HepG2 (cell line): ENCODE data around the gene TEDC2. TPM values are rescaled to one million over a fixed set of nuclear protein-coding genes. Genes with fewer than 3 reads are reported as not detected.
A peak's percentile ranks its signal among the peaks of the same experiment; 100 is the strongest.

ENCODE experiments used
- ATAC-seq: fragments of 200-7000 bp; cut with Tn5 transposase; 3 replicates; pipeline ENCODE4 v1.9.1; 2020; ENCODE audit warnings: mild to moderate bottlenecking, moderate library complexity
- BruUV-seq: library from RNA; stranded (reverse); fragments of 400-500 nt; replicated peaks from 2 replicates; lab custom pipeline; 2021; lab: Mats Ljungman, UMichigan
- CTCF ChIA-PET: fragments of 300-600 bp; formaldehyde crosslinking; extraction: SDS; loops from one replicate; lab custom pipeline; 2021; ENCODE audit warnings: low total read pairs, inconsistent platforms, low intra/inter-chr PET ratio; lab: Yijun Ruan, JAX
- POLR2A ChIA-PET: fragments of 350-600 bp; sonication (Branson Sonifier 250); formaldehyde crosslinking; loops from one replicate; lab custom pipeline; 2020; ENCODE audit warnings: antibody characterized with exemption, inconsistent platforms; lab: Yijun Ruan, JAX
- DNase-seq: peaks from one replicate; pipeline ENCODE4 v3.0.0-alpha.2; 2015; ENCODE audit warnings: low spot score
- FAIRE-seq: peaks from 3 replicates; lab custom pipeline; 2011; peaks lifted over from hg19 to GRCh38; lab: Jason Lieb, UNC
- H2AFZ ChIP-seq: one replicate; pipeline ENCODE4 v1.6.1; 2011; ENCODE audit warnings: low read length, inconsistent platforms
- H3K27ac ChIP-seq: fragments of 300-600 bp; 3 replicates; pipeline ENCODE4 v1.8.0; 2011; ENCODE audit warnings: mixed run types, mild to moderate bottlenecking, mixed read lengths, low read length, inconsistent platforms; ENCODE audit not compliant: insufficient read depth; ENCODE audit errors: extremely low read length
- H3K27me3 ChIP-seq, 2 experiments: fragments of 200-600 bp in 1 of 2; 2 replicates in 1 of 2; 3 replicates in 1 of 2; pipeline versions ENCODE4 v1.6.0 to v1.8.0; 2011; ENCODE audit warnings: low read length in 2 of 2, mild to moderate bottlenecking in 2 of 2, moderate library complexity in 2 of 2, inconsistent platforms in 1 of 2; ENCODE audit not compliant: insufficient read depth in 2 of 2, control insufficient read depth in 1 of 2
- H3K36me3 ChIP-seq, 2 experiments: fragments of 200-600 bp in 1 of 2; replicated peaks in 1 of 2; 2 replicates in 1 of 2; 3 replicates in 1 of 2; pipeline versions ENCODE4 v1.5.1 to v1.8.0; 2011; ENCODE audit warnings: low read length in 2 of 2, inconsistent platforms in 1 of 2; ENCODE audit not compliant: insufficient read depth in 2 of 2, control insufficient read depth in 1 of 2
- H3K4me1 ChIP-seq: 2 replicates; pipeline ENCODE4 v1.5.1; 2012; ENCODE audit warnings: low read length, inconsistent platforms; ENCODE audit not compliant: insufficient read depth
- H3K4me2 ChIP-seq: 2 replicates; pipeline ENCODE4 v1.6.0; 2011; ENCODE audit warnings: low read depth, low read length, inconsistent platforms
- H3K4me3 ChIP-seq, 3 experiments: fragments of 200-600 bp in 1 of 3; sonication (generic), shearing (Covaris generic) in 1 of 3; replicated peaks in 1 of 3; 2 replicates each; pipeline ENCODE4 v1.5.1; 2011 to 2016; ENCODE audit warnings: low read length in 3 of 3, inconsistent platforms in 2 of 3, low read depth in 2 of 3, mild to moderate bottlenecking in 2 of 3, control low read depth in 1 of 3, mixed read lengths in 1 of 3; ENCODE audit not compliant: insufficient read depth in 1 of 3
- H3K79me2 ChIP-seq: one replicate; pipeline ENCODE4 v1.6.1; 2011; ENCODE audit warnings: low read length, inconsistent platforms; ENCODE audit not compliant: insufficient read depth
- H3K9ac ChIP-seq: 2 replicates; pipeline ENCODE4 v1.6.0; 2011; ENCODE audit warnings: mild to moderate bottlenecking, low read depth, low read length, inconsistent platforms; ENCODE audit not compliant: insufficient read depth
- H3K9me3 ChIP-seq: 2 replicates; pipeline ENCODE4 v1.5.1; 2012; ENCODE audit warnings: mild to moderate bottlenecking, low read length
- H4K20me1 ChIP-seq: 2 replicates; pipeline ENCODE4 v1.6.0; 2011; ENCODE audit warnings: inconsistent platforms, mild to moderate bottlenecking, low read length, moderate library complexity; ENCODE audit not compliant: insufficient read depth
- DR1 ChIP-seq: sonication (generic); formaldehyde crosslinking; IDR thresholded peaks from 2 replicates; pipeline ENCODE4 v1.8.0; 2021; ENCODE audit warnings: mild to moderate bottlenecking, missing genetic modification reagents, inconsistent platforms
- FOXK1 ChIP-seq: sonication (generic); formaldehyde crosslinking; IDR thresholded peaks from 2 replicates; pipeline ENCODE4 v1.4.0; 2020; ENCODE audit warnings: low read depth, missing genetic modification reagents, borderline replicate concordance
- HNRNPL ChIP-seq: fragments of 200-400 bp; formaldehyde crosslinking; IDR thresholded peaks from 2 replicates; pipeline ENCODE4 v1.6.1; 2017; ENCODE audit warnings: mild to moderate bottlenecking, low read depth, low read length
- JUNB ChIP-seq: sonication (generic); formaldehyde crosslinking; IDR thresholded peaks from 2 replicates; pipeline ENCODE4 v1.8.0; 2022; ENCODE audit warnings: missing genetic modification reagents, mild to moderate bottlenecking, borderline replicate concordance
- MED1 ChIP-seq: sonication (generic); formaldehyde crosslinking; IDR thresholded peaks from 2 replicates; pipeline ENCODE4 v1.4.0; 2020; ENCODE audit warnings: missing genetic modification reagents
- PAX8 ChIP-seq: sonication (generic); formaldehyde crosslinking; IDR thresholded peaks from 2 replicates; pipeline ENCODE4 v1.8.0; 2022; ENCODE audit warnings: mild to moderate bottlenecking, missing genetic modification reagents, borderline replicate concordance
- TBX2 ChIP-seq: sonication (generic); formaldehyde crosslinking; IDR thresholded peaks from 2 replicates; pipeline ENCODE4 v1.5.0; 2020; ENCODE audit warnings: missing genetic modification reagents, mild to moderate bottlenecking, borderline replicate concordance
- ZFP41 ChIP-seq: sonication (generic); formaldehyde crosslinking; IDR thresholded peaks from 2 replicates; pipeline ENCODE4 v1.4.0; 2020; ENCODE audit warnings: mild to moderate bottlenecking, missing genetic modification reagents, borderline replicate concordance
- ZNF230 ChIP-seq: sonication (generic); formaldehyde crosslinking; IDR thresholded peaks from 2 replicates; pipeline ENCODE4 v1.4.0; 2020; ENCODE audit warnings: mild to moderate bottlenecking, missing genetic modification reagents
- ZNF317 ChIP-seq: sonication (generic); formaldehyde crosslinking; IDR thresholded peaks from 2 replicates; pipeline ENCODE4 v1.5.0; 2020; ENCODE audit warnings: mild to moderate bottlenecking, missing genetic modification reagents
- ZNF7 ChIP-seq: IDR thresholded peaks from 2 replicates; pipeline ENCODE4 v1.6.1; 2016; ENCODE audit warnings: missing biosample characterization, missing genetic modification reagents
- ZNF709 ChIP-seq: sonication (generic); formaldehyde crosslinking; IDR thresholded peaks from 2 replicates; pipeline ENCODE4 v1.5.0; 2020; ENCODE audit warnings: mild to moderate bottlenecking, missing genetic modification reagents
- WGBS: methylation state at CpG from one replicate; pipeline ENCODE4 v1.1.6; 2017; ENCODE audit warnings: low lambda C conversion rate; 5-methylcytosine and 5-hydroxymethylcytosine counted together
- in situ Hi-C: cut with HindIII; loops from 2 replicates; pipeline ENCODE4 v1.10.0; 2017; ENCODE audit warnings: low pct_unique_long_range_greater_than_20kb; ENCODE audit not compliant: extremely low pct_ligation_motif_present
- intact Hi-C: fragments of 100-400 bp; cut with micrococcal nuclease; formaldehyde crosslinking; loops from one replicate; pipeline ENCODE4 v1.10.0; 2022; ENCODE audit not compliant: unreplicated experiment
- polyA plus RNA-seq, 8 experiments: library from polyadenylated mRNA; depleted of rRNA in 3 of 8; stranded (reverse) in 7 of 8; unstranded in 1 of 8; fragments of >200 nt; fragmentation: Illumina TruSeq in 4 of 8; extraction: Trizol in 4 of 8; gene quantifications; 2 replicates each; pipeline versions ENCODE4 v1.2.1 to v1.2.3, GENCODE V29; 2011 to 2016; ENCODE audit warnings: low read depth in 4 of 8, missing spikeins in 1 of 8, mixed read lengths in 1 of 8; ENCODE audit not compliant: insufficient read depth in 1 of 8
- total RNA-seq, 5 experiments: library from RNA; depleted of rRNA; stranded (reverse); fragments of >200 nt; fragmentation: Illumina TruSeq; extraction: Trizol; gene quantifications; 2 replicates each; pipeline ENCODE4 v1.2.3, GENCODE V29; 2016; ENCODE audit warnings: low read depth in 1 of 5
- TF ChIP-seq, protein P1 (sequence below): sonication (generic); formaldehyde crosslinking; IDR thresholded peaks from 2 replicates; pipeline ENCODE4 v1.4.0; 2020; ENCODE audit warnings: mild to moderate bottlenecking, missing genetic modification reagents
- TF ChIP-seq, protein P2 (sequence below): sonication (generic); formaldehyde crosslinking; IDR thresholded peaks from 2 replicates; pipeline ENCODE4 v1.8.0; 2023; ENCODE audit warnings: mild to moderate bottlenecking, missing genetic modification reagents
- TF ChIP-seq, protein P3 (sequence below): sonication (generic); formaldehyde crosslinking; IDR thresholded peaks from 2 replicates; pipeline ENCODE4 v1.4.0; 2020; ENCODE audit warnings: missing genetic modification reagents
- TF ChIP-seq, protein P4 (sequence below): IDR thresholded peaks from 2 replicates; pipeline ENCODE4 v1.6.1; 2012; ENCODE audit warnings: inconsistent platforms

Gene TEDC2
- total and polyA plus RNA-seq, 2 of the 13 experiments (the other 11 are each of a cell fraction or from before 2014, with no cell fraction given), result 6.2 to 24.4 TPM

DNA sequence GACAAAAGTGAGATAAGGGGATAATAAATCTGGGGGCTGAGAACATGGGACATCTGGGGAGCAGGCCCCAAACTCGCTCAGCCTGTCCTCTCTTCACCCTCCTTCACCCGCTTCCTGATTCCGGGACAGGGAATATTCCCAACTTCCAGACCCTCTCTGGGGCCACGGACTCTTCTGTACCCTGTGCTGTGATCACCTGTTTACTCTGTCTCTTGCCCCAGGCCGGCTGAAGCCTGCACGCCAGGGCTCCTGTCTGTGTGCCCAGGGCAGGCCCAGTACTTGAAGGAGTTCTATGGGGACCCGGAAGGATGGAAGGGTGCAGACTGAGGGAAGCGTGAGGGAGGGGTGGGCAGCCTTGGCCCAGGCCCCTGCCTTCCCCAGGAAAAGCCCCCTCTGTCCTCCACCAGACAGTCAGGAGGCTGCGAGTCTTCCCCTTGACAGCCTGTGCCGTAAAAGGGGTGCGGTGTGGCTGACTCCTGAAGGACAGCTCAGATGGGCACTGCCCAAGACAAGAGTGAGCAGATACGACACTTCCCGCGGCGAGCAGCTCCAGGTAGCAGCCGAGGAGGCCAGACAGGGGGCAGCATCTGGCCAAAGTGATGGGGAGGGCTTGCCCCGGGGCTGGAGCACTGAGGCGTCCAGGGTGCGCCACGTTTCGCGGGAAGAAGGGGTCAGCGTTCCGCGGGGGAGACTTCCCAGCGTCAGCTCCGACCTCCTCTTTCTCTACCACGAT lies 31.7 kb upstream of the TEDC2 start (continued):
- TF ChIP-seq HNRNPL (peak; percentile 59; the same call in 1 of the 2 replicates), ZNF230 (no peak)
- TF ChIP-seq, protein P1, sequence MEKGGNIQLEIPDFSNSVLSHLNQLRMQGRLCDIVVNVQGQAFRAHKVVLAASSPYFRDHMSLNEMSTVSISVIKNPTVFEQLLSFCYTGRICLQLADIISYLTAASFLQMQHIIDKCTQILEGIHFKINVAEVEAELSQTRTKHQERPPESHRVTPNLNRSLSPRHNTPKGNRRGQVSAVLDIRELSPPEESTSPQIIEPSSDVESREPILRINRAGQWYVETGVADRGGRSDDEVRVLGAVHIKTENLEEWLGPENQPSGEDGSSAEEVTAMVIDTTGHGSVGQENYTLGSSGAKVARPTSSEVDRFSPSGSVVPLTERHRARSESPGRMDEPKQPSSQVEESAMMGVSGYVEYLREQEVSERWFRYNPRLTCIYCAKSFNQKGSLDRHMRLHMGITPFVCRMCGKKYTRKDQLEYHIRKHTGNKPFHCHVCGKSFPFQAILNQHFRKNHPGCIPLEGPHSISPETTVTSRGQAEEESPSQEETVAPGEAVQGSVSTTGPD (CRISPR knock-in tag), result no peak

DNA sequence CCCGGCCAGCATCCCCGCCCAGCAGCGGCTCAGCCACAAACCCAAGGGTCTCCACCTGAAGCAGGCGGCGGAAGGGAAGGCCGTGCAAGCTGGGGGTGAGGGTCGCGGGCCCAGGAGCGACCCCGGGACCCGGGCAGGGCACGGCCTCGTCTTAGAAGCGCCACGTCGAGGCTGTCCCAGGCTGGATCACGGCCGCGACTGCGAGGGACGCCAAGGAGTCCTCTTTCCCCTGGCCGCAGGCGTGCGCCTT lies 31.2 kb upstream of the TEDC2 start:
- in situ Hi-C loops, result loop anchor here (5.0 kb wide), 1 partner anchor 74 kb away; no protein-coding TSS in a partner anchor
- peak overlapping the region; percentile 84 for H3K4me2 ChIP-seq
- ATAC-seq, result no peak
- peaks cover 28% of the 10 kb centered on the region for H3K4me1 ChIP-seq
- POLR2A ChIA-PET, result no interaction called here
- H4K20me1 ChIP-seq, result no peaks in the 10 kb centered on the region
- peak overlapping the region; percentile 70 for H3K9ac ChIP-seq
- 55% methylated on average over 4 of the region's 24 CpGs for WGBS
- CTCF ChIA-PET, result interaction anchor here (3.1 kb wide), 1 partner anchor 88 kb away, joined by 11 read pairs; the partner anchor contains the start of gene ABCA3
- intact Hi-C loops, result loop anchor here (5.0 kb wide), 1 partner anchor 86 kb away; the partner anchor contains the start of gene ABCA3
- H3K79me2 ChIP-seq, result peaks cover 15% of the 10 kb centered on the region
- H3K36me3 ChIP-seq, result peaks cover 7 to 18% of the 10 kb centered on the region in 2 experiments
- BruUV-seq, result no TSS peak
- no peaks in the 10 kb centered on the region for H3K9me3 ChIP-seq
- peak overlapping the region; percentile 34 for H3K27ac ChIP-seq
- no peak for DNase-seq
- FAIRE-seq, result no peak
- peaks cover 10 to 28% of the 10 kb centered on the region in 2 experiments for H3K27me3 ChIP-seq
- H2AFZ ChIP-seq, result no peak overlapping the region
- H3K4me3 ChIP-seq, result peak overlapping the region; percentile 21 to 73 (median 60); a peak in 5 of 6 replicates
- TF ChIP-seq ZNF317 (CRISPR knock-in tag) (peak; percentile 36; the same call in 1 of the 2 replicates), MED1 (CRISPR knock-in tag) (peak; percentile 34; the same call in 1 of the 2 replicates), ZFP41 (CRISPR knock-in tag) (0 out of 2 replicates have a peak, but pooled peaks have one; percentile 67), TBX2 (CRISPR knock-in tag) (0 out of 2 replicates have a peak, but pooled peaks have one; percentile 38), FOXK1 (CRISPR knock-in tag) (0 out of 2 replicates have a peak, but pooled peaks have one; percentile 8), PAX8 (CRISPR knock-in tag) (no peak), ZNF709 (CRISPR knock-in tag) (no peak), JUNB (CRISPR knock-in tag) (0 out of 2 replicates have a peak, but pooled peaks have one; percentile 33), ZNF7 (CRISPR knock-in tag) (no peak), DR1 (CRISPR knock-in tag) (0 out of 2 replicates have a peak, but pooled peaks have one; percentile 48)
- TF ChIP-seq, protein P2, sequence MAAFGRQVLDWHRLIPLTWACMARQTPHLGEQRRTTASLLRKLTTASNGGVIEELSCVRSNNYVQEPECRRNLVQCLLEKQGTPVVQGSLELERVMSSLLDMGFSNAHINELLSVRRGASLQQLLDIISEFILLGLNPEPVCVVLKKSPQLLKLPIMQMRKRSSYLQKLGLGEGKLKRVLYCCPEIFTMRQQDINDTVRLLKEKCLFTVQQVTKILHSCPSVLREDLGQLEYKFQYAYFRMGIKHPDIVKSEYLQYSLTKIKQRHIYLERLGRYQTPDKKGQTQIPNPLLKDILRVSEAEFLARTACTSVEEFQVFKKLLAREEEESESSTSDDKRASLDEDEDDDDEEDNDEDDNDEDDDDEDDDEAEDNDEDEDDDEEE (CRISPR knock-in tag), result 0 out of 2 replicates have a peak, but pooled peaks have one; percentile 38
- TF ChIP-seq, protein P3, sequence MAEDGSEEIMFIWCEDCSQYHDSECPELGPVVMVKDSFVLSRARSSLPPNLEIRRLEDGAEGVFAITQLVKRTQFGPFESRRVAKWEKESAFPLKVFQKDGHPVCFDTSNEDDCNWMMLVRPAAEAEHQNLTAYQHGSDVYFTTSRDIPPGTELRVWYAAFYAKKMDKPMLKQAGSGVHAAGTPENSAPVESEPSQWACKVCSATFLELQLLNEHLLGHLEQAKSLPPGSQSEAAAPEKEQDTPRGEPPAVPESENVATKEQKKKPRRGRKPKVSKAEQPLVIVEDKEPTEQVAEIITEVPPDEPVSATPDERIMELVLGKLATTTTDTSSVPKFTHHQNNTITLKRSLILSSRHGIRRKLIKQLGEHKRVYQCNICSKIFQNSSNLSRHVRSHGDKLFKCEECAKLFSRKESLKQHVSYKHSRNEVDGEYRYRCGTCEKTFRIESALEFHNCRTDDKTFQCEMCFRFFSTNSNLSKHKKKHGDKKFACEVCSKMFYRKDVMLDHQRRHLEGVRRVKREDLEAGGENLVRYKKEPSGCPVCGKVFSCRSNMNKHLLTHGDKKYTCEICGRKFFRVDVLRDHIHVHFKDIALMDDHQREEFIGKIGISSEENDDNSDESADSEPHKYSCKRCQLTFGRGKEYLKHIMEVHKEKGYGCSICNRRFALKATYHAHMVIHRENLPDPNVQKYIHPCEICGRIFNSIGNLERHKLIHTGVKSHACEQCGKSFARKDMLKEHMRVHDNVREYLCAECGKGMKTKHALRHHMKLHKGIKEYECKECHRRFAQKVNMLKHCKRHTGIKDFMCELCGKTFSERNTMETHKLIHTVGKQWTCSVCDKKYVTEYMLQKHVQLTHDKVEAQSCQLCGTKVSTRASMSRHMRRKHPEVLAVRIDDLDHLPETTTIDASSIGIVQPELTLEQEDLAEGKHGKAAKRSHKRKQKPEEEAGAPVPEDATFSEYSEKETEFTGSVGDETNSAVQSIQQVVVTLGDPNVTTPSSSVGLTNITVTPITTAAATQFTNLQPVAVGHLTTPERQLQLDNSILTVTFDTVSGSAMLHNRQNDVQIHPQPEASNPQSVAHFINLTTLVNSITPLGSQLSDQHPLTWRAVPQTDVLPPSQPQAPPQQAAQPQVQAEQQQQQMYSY (CRISPR knock-in tag), result 0 out of 2 replicates have a peak, but pooled peaks have one; percentile 51
- TF ChIP-seq, protein P4, sequence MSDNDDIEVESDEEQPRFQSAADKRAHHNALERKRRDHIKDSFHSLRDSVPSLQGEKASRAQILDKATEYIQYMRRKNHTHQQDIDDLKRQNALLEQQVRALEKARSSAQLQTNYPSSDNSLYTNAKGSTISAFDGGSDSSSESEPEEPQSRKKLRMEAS, result no peak
